Retinal pigment epithelial cell (primary cell): ENCODE data around the gene THSD8.
A peak's percentile ranks its signal among the peaks of the same experiment; 100 is the strongest.

Source experiments
- DNase-seq: peaks from one replicate; pipeline ENCODE4 v3.0.0-alpha.2; 2010; ENCODE audit warnings: low read depth
- H3K4me3 ChIP-seq: 2 replicates; pipeline ENCODE4 v1.5.1; 2011; ENCODE audit warnings: mild to moderate bottlenecking, low read length, control low read depth, moderate library complexity
- TF ChIP-seq, protein P1 (sequence below): conservative IDR thresholded peaks from 2 replicates; pipeline ENCODE4 v1.5.1; 2011; ENCODE audit warnings: low read depth, low read length, control low read depth, inconsistent platforms

THSD8 gene

DNA sequence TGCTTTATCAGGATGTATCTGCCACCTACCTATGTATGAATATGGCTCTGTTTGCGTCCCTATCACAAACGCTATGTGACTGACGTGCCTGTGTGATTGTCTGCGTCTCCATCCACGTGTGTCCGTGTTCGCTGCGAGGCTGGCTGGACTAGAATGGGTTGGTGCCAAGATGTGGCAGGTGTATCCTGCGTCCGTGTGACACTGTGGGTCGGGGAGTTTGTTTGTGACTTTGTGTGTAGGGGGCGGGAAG, 19.8 kb upstream of the THSD8 start:
- TF ChIP-seq, protein P1, sequence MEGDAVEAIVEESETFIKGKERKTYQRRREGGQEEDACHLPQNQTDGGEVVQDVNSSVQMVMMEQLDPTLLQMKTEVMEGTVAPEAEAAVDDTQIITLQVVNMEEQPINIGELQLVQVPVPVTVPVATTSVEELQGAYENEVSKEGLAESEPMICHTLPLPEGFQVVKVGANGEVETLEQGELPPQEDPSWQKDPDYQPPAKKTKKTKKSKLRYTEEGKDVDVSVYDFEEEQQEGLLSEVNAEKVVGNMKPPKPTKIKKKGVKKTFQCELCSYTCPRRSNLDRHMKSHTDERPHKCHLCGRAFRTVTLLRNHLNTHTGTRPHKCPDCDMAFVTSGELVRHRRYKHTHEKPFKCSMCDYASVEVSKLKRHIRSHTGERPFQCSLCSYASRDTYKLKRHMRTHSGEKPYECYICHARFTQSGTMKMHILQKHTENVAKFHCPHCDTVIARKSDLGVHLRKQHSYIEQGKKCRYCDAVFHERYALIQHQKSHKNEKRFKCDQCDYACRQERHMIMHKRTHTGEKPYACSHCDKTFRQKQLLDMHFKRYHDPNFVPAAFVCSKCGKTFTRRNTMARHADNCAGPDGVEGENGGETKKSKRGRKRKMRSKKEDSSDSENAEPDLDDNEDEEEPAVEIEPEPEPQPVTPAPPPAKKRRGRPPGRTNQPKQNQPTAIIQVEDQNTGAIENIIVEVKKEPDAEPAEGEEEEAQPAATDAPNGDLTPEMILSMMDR = no peak
- H3K4me3 ChIP-seq = peak overlapping the region; percentile 49
- DNase-seq = no peak

DNA sequence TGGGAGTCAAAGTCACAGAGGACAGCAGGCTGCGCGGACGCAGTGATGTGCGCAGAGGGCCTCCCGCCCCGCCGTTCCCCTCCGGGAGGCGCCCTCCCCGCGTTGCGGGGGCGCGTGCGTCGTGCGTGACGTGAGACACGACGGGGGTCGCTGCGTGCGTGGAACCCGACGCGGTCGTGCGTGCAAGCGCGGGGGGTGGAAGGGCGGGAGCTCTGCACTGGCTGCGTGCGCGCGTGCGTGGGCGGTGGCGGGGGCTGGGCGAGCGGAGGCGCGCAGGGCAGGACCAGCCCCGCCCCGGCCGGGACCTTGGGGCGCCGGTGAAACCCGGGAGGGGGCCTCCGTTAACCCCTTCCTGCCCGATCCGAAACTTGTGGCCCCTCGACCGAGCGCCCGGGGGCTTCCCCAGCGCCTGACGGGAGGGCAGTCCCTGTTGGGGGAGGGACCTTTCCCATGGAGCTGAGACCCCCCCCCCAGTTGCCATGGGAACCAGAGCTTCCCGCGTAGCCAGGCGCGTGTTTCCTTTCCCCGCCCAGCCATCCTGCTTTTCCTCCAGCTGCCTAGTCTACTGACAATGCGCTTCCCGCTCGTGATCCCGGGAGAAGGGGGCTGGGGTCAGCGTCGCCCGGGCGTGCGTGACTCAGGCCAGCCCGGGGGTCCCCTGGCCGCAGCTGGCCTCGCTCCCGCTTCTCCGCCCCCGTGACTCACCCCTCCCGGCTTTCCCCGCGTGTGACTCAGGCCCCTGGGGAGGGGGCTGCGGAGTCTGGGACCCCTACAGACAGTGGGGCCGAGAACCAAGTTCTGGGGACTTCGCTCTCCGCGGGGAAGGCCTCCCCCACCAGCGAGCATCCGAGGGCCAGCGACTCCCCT, 19.2 kb upstream of the THSD8 start:
- TF ChIP-seq, protein P1 = peak; percentile 6
- H3K4me3 ChIP-seq = peak overlapping the region; percentile 49
- no peak for DNase-seq

DNA sequence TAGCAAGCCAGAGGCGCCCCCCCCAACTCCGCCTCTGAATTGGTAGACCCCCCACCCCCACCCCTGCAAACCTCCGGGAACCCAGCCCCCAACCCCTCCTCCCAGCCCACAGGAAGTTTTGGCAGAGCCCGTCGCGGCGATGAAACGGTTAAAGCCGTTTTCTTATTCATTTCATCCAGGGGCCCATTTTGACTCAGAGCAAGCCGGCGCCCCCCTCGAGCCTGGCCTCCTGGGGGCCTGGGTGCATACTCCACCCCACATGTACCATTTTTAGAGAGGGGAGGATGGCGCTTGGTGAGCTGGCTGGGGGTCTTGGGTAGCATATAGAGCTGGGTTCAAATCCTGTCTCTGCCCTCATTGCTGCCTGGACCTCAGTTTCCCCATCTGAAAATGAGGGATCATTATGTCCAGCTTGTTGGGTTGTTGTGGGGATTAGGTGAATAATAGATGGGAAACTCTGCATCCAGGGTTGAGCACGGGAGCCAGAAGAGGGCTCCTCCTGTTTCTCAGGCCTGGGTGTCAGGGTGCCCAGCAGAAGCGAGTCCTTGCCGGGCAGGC, 18.5 kb upstream of the THSD8 start:
- H3K4me3 ChIP-seq = peak overlapping the region; percentile 49
- DNase-seq = no peak
- TF ChIP-seq, protein P1 = no peak

DNA sequence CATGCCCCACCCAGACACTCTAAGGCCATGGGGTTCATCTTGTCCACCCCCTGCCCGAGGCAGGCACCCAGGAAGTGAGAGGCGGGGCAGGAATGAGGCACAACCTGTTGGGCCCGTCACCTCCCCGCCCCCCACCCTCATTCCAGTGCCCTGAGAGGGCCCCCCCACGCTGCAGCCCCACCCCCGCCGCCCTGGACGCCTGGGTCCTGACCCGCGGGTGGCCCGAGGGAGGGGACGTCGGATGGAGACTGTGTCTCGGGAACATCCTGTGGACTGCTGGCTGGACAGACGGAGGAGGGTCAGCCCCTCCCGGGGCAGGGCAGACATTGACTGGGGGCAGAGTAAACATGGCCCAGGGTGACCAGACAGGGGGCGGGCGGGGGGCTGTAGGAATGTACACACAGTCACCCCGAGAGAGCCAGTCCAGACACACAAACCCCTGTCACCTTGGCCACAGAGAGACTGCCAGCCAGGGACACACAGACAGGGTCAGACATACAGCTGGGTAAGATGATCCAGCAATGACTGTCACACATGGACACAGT, 17.9 kb upstream of the THSD8 start:
- no peak for DNase-seq
- TF ChIP-seq, protein P1 = no peak
- H3K4me3 ChIP-seq = no peak overlapping the region

DNA sequence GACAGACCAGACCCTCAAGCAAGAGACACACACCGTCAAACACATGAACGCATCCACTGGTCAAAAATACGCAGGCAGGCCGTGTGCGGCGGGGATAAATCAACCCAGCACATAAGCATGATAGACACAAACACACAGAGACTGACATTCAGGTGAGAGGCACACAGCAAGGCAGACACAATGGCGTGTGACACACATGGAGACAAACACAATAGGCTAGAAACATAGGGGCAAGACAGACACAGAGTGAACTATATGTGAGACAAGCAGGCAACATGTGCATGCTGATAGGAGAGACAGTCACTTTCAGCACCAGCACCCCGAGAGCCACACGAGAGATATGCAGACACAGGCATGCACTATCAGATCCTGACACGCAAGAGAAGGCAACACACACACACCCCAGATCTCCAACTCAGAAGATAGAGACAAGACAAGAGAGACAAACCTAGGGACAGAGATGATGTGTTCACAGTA, 17.4 kb upstream of the THSD8 start:
- TF ChIP-seq, protein P1 = no peak
- no peak for DNase-seq
- H3K4me3 ChIP-seq = no peak overlapping the region

DNA sequence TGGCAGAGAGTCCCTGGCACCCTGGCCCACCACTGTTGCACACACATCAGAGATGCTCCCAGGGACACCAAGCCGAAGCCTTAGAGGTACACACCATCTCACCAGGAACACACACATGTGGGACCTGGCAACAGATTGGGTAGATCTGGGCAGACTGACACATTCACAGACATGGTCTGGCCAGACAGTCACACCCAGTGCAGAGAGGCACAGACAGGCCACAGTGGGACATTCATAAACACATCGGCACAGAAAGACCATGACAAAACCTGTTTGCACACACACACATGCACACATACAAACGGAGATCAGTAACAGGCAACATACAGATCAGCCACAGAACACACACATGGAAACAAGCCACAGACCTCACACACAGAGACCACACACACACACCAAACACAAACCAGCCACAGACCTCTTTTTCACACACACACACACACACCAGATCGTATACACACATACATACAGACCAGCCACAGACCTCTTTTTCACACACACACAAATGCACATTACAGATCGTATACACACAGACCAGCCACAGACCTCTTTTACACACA, 16.9 kb upstream of the THSD8 start:
- DNase-seq = no peak
- TF ChIP-seq, protein P1 = no peak
- no peak overlapping the region for H3K4me3 ChIP-seq
